H9 (cell line): ENCODE measurements around the gene GBP1. TPM values are rescaled to one million over a fixed set of nuclear protein-coding genes. Genes with fewer than 3 reads are reported as not detected.

Experiments used
- DNase-seq: peaks from one replicate; pipeline ENCODE4 v3.0.0-alpha.2; 2017
- H2AFZ ChIP-seq: one replicate; pipeline ENCODE4 v1.6.1; 2013; ENCODE audit warnings: mild to moderate bottlenecking, low read length, control low read depth, moderate library complexity
- H2AK5ac ChIP-seq: 2 replicates; pipeline ENCODE4 v1.6.1; 2013; ENCODE audit warnings: low read length, control low read depth, mixed read lengths; ENCODE audit not compliant: insufficient read length
- H2BK120ac ChIP-seq: one replicate; pipeline ENCODE4 v1.6.1; 2013; ENCODE audit warnings: low read depth, mild to moderate bottlenecking, low read length, control low read depth, inconsistent platforms; ENCODE audit not compliant: poor library complexity, severe bottlenecking
- H2BK12ac ChIP-seq: 2 replicates; pipeline ENCODE4 v1.6.1; 2013; ENCODE audit warnings: low read length, control low read depth, mixed read lengths, low read depth; ENCODE audit not compliant: insufficient read length
- H2BK15ac ChIP-seq: 2 replicates; pipeline ENCODE4 v1.6.1; 2013; ENCODE audit warnings: low read depth, low read length, control low read depth
- H2BK20ac ChIP-seq: one replicate; pipeline ENCODE4 v1.6.1; 2013; ENCODE audit warnings: low read depth, mild to moderate bottlenecking, low read length, control low read depth, inconsistent platforms; ENCODE audit not compliant: poor library complexity, severe bottlenecking
- H2BK5ac ChIP-seq: 2 replicates; pipeline ENCODE4 v1.6.1; 2013; ENCODE audit warnings: low read length, control low read depth, mixed read lengths; ENCODE audit not compliant: insufficient read length
- H3K14ac ChIP-seq: 2 replicates; pipeline ENCODE4 v1.6.1; 2013; ENCODE audit warnings: low read length, control low read depth; ENCODE audit not compliant: insufficient read depth
- H3K18ac ChIP-seq: 2 replicates; pipeline ENCODE4 v1.6.1; 2013; ENCODE audit warnings: low read depth, mild to moderate bottlenecking, mixed read lengths, low read length, control low read depth; ENCODE audit not compliant: insufficient read length
- H3K23ac ChIP-seq: 2 replicates; pipeline ENCODE4 v1.6.1; 2013; ENCODE audit warnings: low read length, control low read depth, mixed read lengths, low read depth; ENCODE audit not compliant: insufficient read length
- H3K23me2 ChIP-seq: 2 replicates; pipeline ENCODE4 v1.6.1; 2013; ENCODE audit warnings: low read depth, mild to moderate bottlenecking, mixed read lengths, low read length, control low read depth; ENCODE audit not compliant: insufficient read length, poor library complexity, severe bottlenecking
- H3K27ac ChIP-seq: 2 replicates; pipeline ENCODE4 v1.5.1; 2013; ENCODE audit warnings: low read length, control low read depth, mixed read lengths, low read depth; ENCODE audit not compliant: insufficient read length
- H3K27me3 ChIP-seq: 2 replicates; pipeline ENCODE4 v1.6.1; 2013; ENCODE audit warnings: low read length, control low read depth, inconsistent platforms; ENCODE audit not compliant: insufficient read depth
- H3K4ac ChIP-seq: 2 replicates; pipeline ENCODE4 v1.6.1; 2013; ENCODE audit warnings: low read depth, mild to moderate bottlenecking, control low read depth, inconsistent platforms, low read length, moderate library complexity
- H3K4me1 ChIP-seq: 2 replicates; pipeline ENCODE4 v1.6.1; 2013; ENCODE audit warnings: low read length, control low read depth, inconsistent platforms; ENCODE audit not compliant: insufficient read depth
- H3K4me2 ChIP-seq: 2 replicates; pipeline ENCODE4 v1.6.1; 2013; ENCODE audit warnings: low read length, control low read depth, mixed read lengths; ENCODE audit not compliant: insufficient read length, insufficient read depth
- H3K56ac ChIP-seq: 2 replicates; pipeline ENCODE4 v1.6.1; 2013; ENCODE audit warnings: low read depth, mild to moderate bottlenecking, mixed read lengths, low read length, control low read depth; ENCODE audit not compliant: insufficient read length
- H3K79me1 ChIP-seq: 2 replicates; pipeline ENCODE4 v1.6.1; 2013; ENCODE audit warnings: low read depth, mild to moderate bottlenecking, moderate library complexity, low read length, control low read depth, inconsistent platforms; ENCODE audit not compliant: insufficient read depth, poor library complexity, severe bottlenecking
- H3K79me2 ChIP-seq: 2 replicates; pipeline ENCODE4 v1.6.1; 2013; ENCODE audit warnings: low read length, control low read depth, inconsistent platforms; ENCODE audit not compliant: insufficient read depth
- H3K9ac ChIP-seq: 2 replicates; pipeline ENCODE4 v1.6.1; 2013; ENCODE audit warnings: low read length, control low read depth, mixed read lengths; ENCODE audit not compliant: insufficient read length; ENCODE audit errors: extremely low read depth
- H3K9me3 ChIP-seq: one replicate; pipeline ENCODE4 v1.6.1; 2013; ENCODE audit warnings: low read depth, low read length, inconsistent platforms; ENCODE audit not compliant: control insufficient read depth
- H3T11ph ChIP-seq: one replicate; pipeline ENCODE4 v1.6.1; 2013; ENCODE audit warnings: mild to moderate bottlenecking, low read length, control low read depth, inconsistent platforms
- H4K20me1 ChIP-seq: one replicate; pipeline ENCODE4 v1.6.1; 2013; ENCODE audit not compliant: control insufficient read depth, insufficient read length, insufficient read depth
- H4K5ac ChIP-seq: 2 replicates; pipeline ENCODE4 v1.6.1; 2013; ENCODE audit warnings: low read depth, mild to moderate bottlenecking, mixed read lengths, low read length, control low read depth; ENCODE audit not compliant: insufficient read length
- H4K8ac ChIP-seq: replicated peaks from 2 replicates; pipeline ENCODE4 v1.6.1; 2013; ENCODE audit warnings: low read length, control low read depth, mixed read lengths, low read depth; ENCODE audit not compliant: insufficient read length
- H4K91ac ChIP-seq: 2 replicates; pipeline ENCODE4 v1.6.1; 2013; ENCODE audit warnings: low read depth, mild to moderate bottlenecking, moderate library complexity, mixed read lengths, low read length, control low read depth; ENCODE audit not compliant: insufficient read length
- H3K27ac Mint-ChIP-seq, 3 experiments: 2 replicates in 2 of 3; 3 replicates in 1 of 3; pipeline ENCODE4 v1.8.0; 2020 to 2021; ENCODE audit warnings: mixed read lengths in 3 of 3, mild to moderate bottlenecking in 1 of 3, moderate library complexity in 1 of 3
- H3K27me3 Mint-ChIP-seq: 2 replicates; pipeline ENCODE4 v1.8.0; 2021; ENCODE audit warnings: low read depth, mild to moderate bottlenecking, moderate library complexity, mixed read lengths
- H3K36me3 Mint-ChIP-seq, 3 experiments: 2 replicates in 2 of 3; 3 replicates in 1 of 3; pipeline ENCODE4 v1.8.0; 2020 to 2021; ENCODE audit warnings: low read depth in 3 of 3, mixed read lengths in 3 of 3; ENCODE audit not compliant: insufficient read depth in 1 of 3
- H3K4me1 Mint-ChIP-seq, 2 experiments: 2 replicates each; pipeline ENCODE4 v1.8.0; 2020; ENCODE audit warnings: mixed read lengths in 2 of 2
- H3K4me3 Mint-ChIP-seq, 2 experiments: 2 replicates in 1 of 2; 3 replicates in 1 of 2; pipeline ENCODE4 v1.8.0; 2020 to 2021; ENCODE audit warnings: mild to moderate bottlenecking in 2 of 2, mixed read lengths in 2 of 2, moderate library complexity in 1 of 2
- H3K9me3 Mint-ChIP-seq, 2 experiments: 2 replicates in 1 of 2; 3 replicates in 1 of 2; pipeline ENCODE4 v1.8.0; 2020; ENCODE audit warnings: mild to moderate bottlenecking in 2 of 2, mixed read lengths in 2 of 2, moderate library complexity in 1 of 2
- WGBS: extraction: QIAGEN DNeasy Blood & Tissue Kit; methylation state at CpG from one replicate; pipeline ENCODE4 v1.1.7; 2013; ENCODE audit warnings: missing lambda C conversion rate, low lambda C conversion rate, mixed read lengths; ENCODE audit not compliant: insufficient read length; ENCODE audit errors: extremely low coverage; 5-methylcytosine and 5-hydroxymethylcytosine counted together
- total RNA-seq: library from RNA; stranded (reverse); gene quantifications from 2 replicates; pipeline ENCODE4 v1.2.1, GENCODE V29; 2021
- TF ChIP-seq, protein P1 (sequence below): fragments of 200-600 bp; sonication (generic); conservative IDR thresholded peaks from 3 replicates; pipeline ENCODE4 v1.8.0; 2021; ENCODE audit warnings: antibody characterized with exemption, mild to moderate bottlenecking

The GBP1 gene
- total RNA-seq, 1 experiment from 2014 or later = not detected

GRCh38 chr1:89100412-89100811 is 35.4 kb upstream of the GBP1 start:
- Histone ChIP-seq H3T11ph (no peak overlapping the region), H3K56ac (no peak overlapping the region), H3K79me1 (no peaks in the 10 kb centered on the region), H2AK5ac (no peak overlapping the region), H4K91ac (no peak overlapping the region), H2AFZ (no peak overlapping the region), H3K79me2 (no peaks in the 10 kb centered on the region), H3K9me3 (no peaks in the 10 kb centered on the region), H3K4ac (no peak overlapping the region), H2BK12ac (no peak overlapping the region), H3K27me3 (no peaks in the 10 kb centered on the region), H2BK20ac (no peak overlapping the region), H3K4me2 (no peak overlapping the region), H4K5ac (no peak overlapping the region), H3K23me2 (no peaks in the 10 kb centered on the region), H2BK120ac (no peak overlapping the region), H3K4me1 (no peaks in the 10 kb centered on the region), H2BK15ac (no peak overlapping the region), H3K27ac (no peak overlapping the region), H3K9ac (no peak overlapping the region), H3K23ac (no peak overlapping the region), H3K18ac (no peak overlapping the region), H3K14ac (no peak overlapping the region), H4K8ac (no peak overlapping the region), H2BK5ac (no peak overlapping the region), H4K20me1 (no peaks in the 10 kb centered on the region)
- DNase-seq = peak; percentile 31
- H3K36me3 Mint-ChIP-seq = peaks cover 2 to 14% (median 13%) of the 10 kb centered on the region in 3 experiments
- TF ChIP-seq, protein P1, sequence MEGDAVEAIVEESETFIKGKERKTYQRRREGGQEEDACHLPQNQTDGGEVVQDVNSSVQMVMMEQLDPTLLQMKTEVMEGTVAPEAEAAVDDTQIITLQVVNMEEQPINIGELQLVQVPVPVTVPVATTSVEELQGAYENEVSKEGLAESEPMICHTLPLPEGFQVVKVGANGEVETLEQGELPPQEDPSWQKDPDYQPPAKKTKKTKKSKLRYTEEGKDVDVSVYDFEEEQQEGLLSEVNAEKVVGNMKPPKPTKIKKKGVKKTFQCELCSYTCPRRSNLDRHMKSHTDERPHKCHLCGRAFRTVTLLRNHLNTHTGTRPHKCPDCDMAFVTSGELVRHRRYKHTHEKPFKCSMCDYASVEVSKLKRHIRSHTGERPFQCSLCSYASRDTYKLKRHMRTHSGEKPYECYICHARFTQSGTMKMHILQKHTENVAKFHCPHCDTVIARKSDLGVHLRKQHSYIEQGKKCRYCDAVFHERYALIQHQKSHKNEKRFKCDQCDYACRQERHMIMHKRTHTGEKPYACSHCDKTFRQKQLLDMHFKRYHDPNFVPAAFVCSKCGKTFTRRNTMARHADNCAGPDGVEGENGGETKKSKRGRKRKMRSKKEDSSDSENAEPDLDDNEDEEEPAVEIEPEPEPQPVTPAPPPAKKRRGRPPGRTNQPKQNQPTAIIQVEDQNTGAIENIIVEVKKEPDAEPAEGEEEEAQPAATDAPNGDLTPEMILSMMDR = no peak
- H3K27me3 Mint-ChIP-seq = no peaks in the 10 kb centered on the region
- H3K4me1 Mint-ChIP-seq = peaks cover 9 to 13% of the 10 kb centered on the region in 2 experiments
- H3K9me3 Mint-ChIP-seq = peaks cover 18 to 21% of the 10 kb centered on the region in 2 experiments
- no CpG with 5 or more reads among the region's 3 CpGs for WGBS
- peak overlapping the region in 1 of 3 experiments; percentile 9; a peak in 1 of 7 replicates for H3K27ac Mint-ChIP-seq
- no peak overlapping the region for H3K4me3 Mint-ChIP-seq
